ENCODE results near the gene CREB5. TPM values are rescaled to one million over a fixed set of nuclear protein-coding genes. Genes with fewer than 3 reads are reported as not detected.

The CREB5 gene
- total RNA-seq, 1 donor from 2014 or later, result 8.9 TPM

DNA sequence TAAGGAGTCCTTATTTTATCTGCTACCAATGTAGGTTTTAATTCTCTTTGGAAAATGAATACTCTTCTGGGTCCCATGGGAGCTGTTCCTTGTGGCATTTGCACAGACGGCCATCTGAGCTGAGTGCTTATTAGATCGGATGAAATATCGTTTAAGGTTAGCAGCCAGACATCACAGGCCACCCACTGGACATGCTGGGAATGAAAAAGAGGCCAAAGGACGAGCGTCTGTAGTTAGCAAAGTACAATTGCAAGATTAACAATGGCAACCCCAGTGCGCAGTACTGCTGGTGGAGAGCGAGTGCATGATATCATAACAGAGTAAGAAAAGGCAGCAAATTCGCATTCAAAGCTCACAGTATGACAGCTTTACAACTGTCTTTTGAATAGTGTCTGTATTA is 28.3 kb upstream of the CREB5 start:
- intact Hi-C loops (cut with DNase I), result no loop called here
- H3K36me3 ChIP-seq, result no peaks in the 10 kb centered on the region
- H3K9me3 ChIP-seq, result no peaks in the 10 kb centered on the region
- H3K4me1 ChIP-seq, result no peaks in the 10 kb centered on the region
- no peak for DNase-seq
- no peak for ATAC-seq
- no peak overlapping the region for H3K27ac ChIP-seq
- H3K4me3 ChIP-seq, result no peak overlapping the region
- H3K27me3 ChIP-seq, result no peaks in the 10 kb centered on the region
- TF ChIP-seq, protein P1, sequence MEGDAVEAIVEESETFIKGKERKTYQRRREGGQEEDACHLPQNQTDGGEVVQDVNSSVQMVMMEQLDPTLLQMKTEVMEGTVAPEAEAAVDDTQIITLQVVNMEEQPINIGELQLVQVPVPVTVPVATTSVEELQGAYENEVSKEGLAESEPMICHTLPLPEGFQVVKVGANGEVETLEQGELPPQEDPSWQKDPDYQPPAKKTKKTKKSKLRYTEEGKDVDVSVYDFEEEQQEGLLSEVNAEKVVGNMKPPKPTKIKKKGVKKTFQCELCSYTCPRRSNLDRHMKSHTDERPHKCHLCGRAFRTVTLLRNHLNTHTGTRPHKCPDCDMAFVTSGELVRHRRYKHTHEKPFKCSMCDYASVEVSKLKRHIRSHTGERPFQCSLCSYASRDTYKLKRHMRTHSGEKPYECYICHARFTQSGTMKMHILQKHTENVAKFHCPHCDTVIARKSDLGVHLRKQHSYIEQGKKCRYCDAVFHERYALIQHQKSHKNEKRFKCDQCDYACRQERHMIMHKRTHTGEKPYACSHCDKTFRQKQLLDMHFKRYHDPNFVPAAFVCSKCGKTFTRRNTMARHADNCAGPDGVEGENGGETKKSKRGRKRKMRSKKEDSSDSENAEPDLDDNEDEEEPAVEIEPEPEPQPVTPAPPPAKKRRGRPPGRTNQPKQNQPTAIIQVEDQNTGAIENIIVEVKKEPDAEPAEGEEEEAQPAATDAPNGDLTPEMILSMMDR (IDR thresholded peaks at IDR 0.05), result no peak

DNA sequence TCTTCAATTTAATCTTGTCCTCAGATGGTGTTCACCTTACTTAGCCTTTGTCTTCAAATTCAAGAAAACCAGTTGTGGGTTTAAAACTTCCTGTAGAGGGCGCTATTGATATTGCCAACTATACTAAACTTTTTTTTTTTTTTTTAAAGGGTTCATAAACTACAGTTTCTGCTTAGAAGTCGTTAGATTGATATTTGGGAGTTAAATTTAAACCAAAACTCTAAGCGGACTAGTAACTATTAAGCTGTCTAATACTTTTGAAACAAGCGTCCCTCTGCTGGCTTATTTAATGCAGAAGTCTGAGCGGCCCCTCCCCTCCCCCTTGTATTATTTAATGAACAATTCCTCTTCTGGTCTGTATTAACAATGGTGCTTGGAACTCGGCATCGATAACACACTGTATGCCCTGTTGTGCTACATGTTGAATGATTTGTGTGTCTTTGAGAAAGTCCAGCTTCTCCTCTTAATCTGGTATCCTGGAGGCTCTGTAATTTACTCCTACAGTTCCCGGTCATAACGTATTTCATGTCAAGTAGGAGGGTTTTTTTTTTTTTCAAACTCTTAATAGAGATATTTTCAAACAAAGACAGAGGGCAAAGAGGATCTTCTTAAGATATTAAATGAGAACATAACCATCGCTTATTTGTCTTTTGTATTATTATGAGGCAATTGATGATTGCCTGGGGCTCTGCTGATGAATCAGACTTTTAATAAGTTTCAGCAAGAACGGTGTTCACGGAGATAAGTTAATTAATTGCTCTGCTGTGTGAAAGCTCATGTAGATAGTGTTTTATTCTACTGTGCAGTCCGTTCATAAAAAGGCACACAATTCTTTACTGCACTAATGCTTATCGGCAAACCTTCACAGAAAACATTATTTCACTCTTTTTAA is 22.6 kb upstream of the CREB5 start:
- intact Hi-C loops (cut with DNase I), result loop anchor here (5.0 to 10.0 kb wide), 2 partner anchors 225 to 468 kb away; no protein-coding TSS in a partner anchor
- no peaks in the 10 kb centered on the region for H3K36me3 ChIP-seq
- DNase-seq (no peak), ATAC-seq (peak; percentile 54)
- no peak overlapping the region for H3K4me3 ChIP-seq
- H3K27ac ChIP-seq, result no peak overlapping the region
- H3K27me3 ChIP-seq, result peaks cover 18% of the 10 kb centered on the region
- H3K4me1 ChIP-seq, result peaks cover 10% of the 10 kb centered on the region
- H3K9me3 ChIP-seq, result no peaks in the 10 kb centered on the region
- TF ChIP-seq, protein P1 (IDR thresholded peaks at IDR 0.05), result peak; percentile 82

DNA sequence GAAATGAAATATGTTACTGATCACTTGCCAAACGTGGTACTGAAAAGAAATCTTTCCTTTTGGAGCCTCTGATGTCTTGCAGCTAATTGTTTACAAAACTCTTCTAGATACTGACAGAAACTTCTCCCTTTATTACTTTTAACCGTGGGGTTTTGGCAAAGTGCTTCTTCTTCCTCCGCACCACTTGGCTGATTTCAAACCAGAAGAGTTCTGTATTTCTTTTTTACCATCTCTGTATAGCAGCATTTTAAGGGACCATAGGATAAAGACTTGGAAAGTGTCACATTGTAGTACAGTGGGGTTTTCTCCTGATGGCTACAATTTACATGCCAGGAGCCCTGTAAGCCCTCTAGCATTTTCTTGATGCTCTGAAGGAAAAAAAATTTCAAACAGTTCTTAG is 21.9 kb upstream of the CREB5 start:
- ATAC-seq (no peak), DNase-seq (no peak)
- intact Hi-C loops (cut with DNase I), result loop anchor here (10.0 kb wide), 1 partner anchor 224 kb away; no protein-coding TSS in a partner anchor

DNA sequence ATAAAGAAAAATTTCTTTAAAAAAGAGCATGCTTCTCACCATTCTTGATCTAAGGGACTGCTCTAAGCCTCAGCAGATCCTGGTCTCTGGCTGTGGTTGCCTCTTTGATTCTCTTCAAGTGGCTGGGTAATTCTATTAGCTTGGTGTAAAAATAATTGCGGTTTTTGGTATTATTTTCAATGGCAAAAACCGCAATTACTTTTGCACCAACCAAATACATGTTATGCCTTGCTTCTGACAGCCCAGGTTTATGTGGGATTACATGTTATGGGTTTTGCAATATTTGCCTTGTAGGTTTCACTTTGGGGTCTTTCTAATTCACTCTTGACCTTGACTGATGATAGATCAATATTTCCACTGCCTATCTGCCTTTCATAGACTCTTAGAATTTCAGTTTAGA is 20.0 kb upstream of the CREB5 start:
- Histone ChIP-seq H3K36me3 (no peaks in the 10 kb centered on the region), H3K4me3 (no peak overlapping the region), H3K9me3 (no peaks in the 10 kb centered on the region), H3K4me1 (peaks cover 10% of the 10 kb centered on the region), H3K27me3 (peaks cover 18% of the 10 kb centered on the region), H3K27ac (no peak overlapping the region)
- no peak for ATAC-seq
- intact Hi-C loops (cut with DNase I), result loop anchor here (10.0 kb wide), 1 partner anchor 223 kb away; no protein-coding TSS in a partner anchor
- TF ChIP-seq, protein P1 (IDR thresholded peaks at IDR 0.05), result no peak
- DNase-seq, result no peak

More for the DNA sequence above, 21.9 kb upstream of the CREB5 start:
- Histone ChIP-seq H3K27ac (no peak overlapping the region), H3K4me3 (no peak overlapping the region), H3K4me1 (peaks cover 10% of the 10 kb centered on the region), H3K27me3 (peaks cover 18% of the 10 kb centered on the region), H3K9me3 (no peaks in the 10 kb centered on the region), H3K36me3 (no peaks in the 10 kb centered on the region)
- TF ChIP-seq, protein P1 (IDR thresholded peaks at IDR 0.05), result no peak

DNA sequence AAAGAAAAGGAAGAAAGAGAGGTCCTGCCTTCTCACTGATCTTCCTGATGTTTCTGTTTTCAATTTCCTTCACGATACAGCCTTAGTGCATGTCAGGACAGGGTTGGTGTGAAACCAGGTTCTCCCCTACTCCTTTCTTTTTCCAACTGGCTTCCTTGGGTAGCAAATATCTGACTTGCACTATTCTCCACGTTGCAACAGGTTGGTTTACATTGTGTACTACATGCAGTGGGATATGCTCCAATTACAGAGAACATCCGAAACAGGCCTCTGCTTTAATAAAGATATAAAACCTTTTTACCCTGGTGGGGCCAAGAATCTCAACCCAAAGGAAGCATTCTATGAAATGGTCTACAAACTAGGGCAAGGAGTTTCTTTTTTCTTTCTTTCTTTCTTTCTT is 16.9 kb upstream of the CREB5 start:
- Histone ChIP-seq H3K9me3 (no peaks in the 10 kb centered on the region), H3K27ac (no peak overlapping the region), H3K36me3 (no peaks in the 10 kb centered on the region), H3K27me3 (peaks cover 12% of the 10 kb centered on the region), H3K4me1 (peaks cover 1% of the 10 kb centered on the region), H3K4me3 (no peak overlapping the region)
- no peak for DNase-seq
- intact Hi-C loops (cut with DNase I), result loop anchor here (10.0 kb wide), 1 partner anchor 219 kb away; no protein-coding TSS in a partner anchor
- TF ChIP-seq, protein P1 (IDR thresholded peaks at IDR 0.05), result no peak
- no peak for ATAC-seq
